ENCODE measurements around the gene OXSR1.
"Not testable (repeated sequence)": the region's sequence is repeated elsewhere in the genome, so short reads cannot be mapped to it uniquely, and the experiment has no call there.

OXSR1 gene

GRCh38 chr3:38235466-38235865 lies 70.1 kb downstream of the OXSR1 start:
- no peak for DNase-seq

GRCh38 chr3:38238416-38239008 lies 73.2 kb downstream of the OXSR1 start:
- no peak for DNase-seq

GRCh38 chr3:38242812-38243211 lies 77.5 kb downstream of the OXSR1 start:
- DNase-seq: not testable (repeated sequence)

GRCh38 chr3:38245930-38246329 lies 80.6 kb downstream of the OXSR1 start:
- no peak for DNase-seq

GRCh38 chr3:38247366-38248035 lies 82.2 kb downstream of the OXSR1 start:
- DNase-seq: no peak

GRCh38 chr3:38250198-38250597 lies 84.9 kb downstream of the OXSR1 start:
- no peak for DNase-seq

- DNase-seq: no peak
These were observed 85.9 kb downstream of the OXSR1 start for GRCh38 chr3:38251197-38251596.

GRCh38 chr3:38253704-38254103 lies 88.4 kb downstream of the OXSR1 start:
- DNase-seq: no peak

- DNase-seq: no peak
These were observed 89.5 kb downstream of the OXSR1 start for GRCh38 chr3:38254872-38255271.

GRCh38 chr3:38255627-38256026 lies 90.3 kb downstream of the OXSR1 start:
- no peak for DNase-seq

GRCh38 chr3:38257583-38257982 lies 92.2 kb downstream of the OXSR1 start:
- no peak for DNase-seq

- DNase-seq: no peak
These were observed 95.1 kb downstream of the OXSR1 start for GRCh38 chr3:38260474-38260873.

GRCh38 chr3:38264353-38264771 lies 99.0 kb downstream of the OXSR1 start:
- no peak for DNase-seq

- no peak for DNase-seq
These were observed 99.4 kb downstream of the OXSR1 start for GRCh38 chr3:38264779-38265178.

- no peak for DNase-seq
These were observed 100.4 kb downstream of the OXSR1 start, which contains the start of gene SLC22A13 for GRCh38 chr3:38265604-38266307. TSS of gene SLC22A13 (plus strand) at chr3:38265812. CDS start at chr3:38265861, 49 bp downstream.

- DNase-seq: no peak
These were observed 101.5 kb downstream of the OXSR1 start for GRCh38 chr3:38266810-38267209.

GRCh38 chr3:38267662-38268061 lies 102.3 kb downstream of the OXSR1 start:
- no peak for DNase-seq

- DNase-seq: no peak
These were observed 102.8 kb downstream of the OXSR1 start for GRCh38 chr3:38268087-38268486.

- DNase-seq: no peak
These were observed 103.2 kb downstream of the OXSR1 start for GRCh38 chr3:38268522-38268921.

GRCh38 chr3:38270606-38271005 lies 105.3 kb downstream of the OXSR1 start:
- no peak for DNase-seq

GRCh38 chr3:38271553-38271952 lies 106.2 kb downstream of the OXSR1 start:
- no peak for DNase-seq

GRCh38 chr3:38274864-38275649 lies 109.7 kb downstream of the OXSR1 start:
- no peak for DNase-seq

GRCh38 chr3:38275658-38276057 lies 110.3 kb downstream of the OXSR1 start:
- DNase-seq: no peak

Measured in activated CD8-positive, alpha-beta memory T cell treated with anti-CD3 and anti-CD28 coated beads, Interleukin-2, amount 50 U/mL, for 4 hours (primary cell).